K562 (cell line): ENCODE data around the gene MTARC2.

Experiments used
- SMC3 ChIP-seq: conservative IDR thresholded peaks from 2 replicates; pipeline ENCODE4 v1.6.1; 2011; ENCODE audit warnings: low read depth, low read length, improper control_type of control experiment; ENCODE audit not compliant: insufficient read depth
- SRSF1 ChIP-seq: fragments of 200-400 bp; formaldehyde crosslinking; IDR thresholded peaks from 2 replicates; pipeline ENCODE4 v1.6.1; 2017; ENCODE audit warnings: mild to moderate bottlenecking, low read depth, low read length, moderate library complexity

GRCh38 chr1:220786337-220787068, 38.4 kb downstream of the MTARC2 start, which contains the start of gene MTARC1:
- TF ChIP-seq SMC3, result no peak
- TF ChIP-seq SRSF1, result no peak
